Thoracic aorta (tissue), 2 donors: Measurements from ENCODE around the gene KCNE1. TPM values are rescaled to one million over a fixed set of nuclear protein-coding genes. Genes with fewer than 3 reads are reported as not detected.
A peak's percentile ranks its signal among the peaks of the same experiment; 100 is the strongest.

Experiments
- ATAC-seq: fragments of 150-250 bp; one replicate; pipeline ENCODE4 v1.8.0; 2017; ENCODE audit warnings: low read depth; ENCODE audit not compliant: insufficient number of reproducible peaks, low FRiP score
- DNase-seq: peaks from one replicate; pipeline ENCODE4 v3.0.0-alpha.2; 2020; ENCODE audit warnings: low spot score
- H3K27ac ChIP-seq, 2 donors: fragments of 200-600 bp; sonication (generic); 1 replicate in 1 of 2; 2 replicates in 1 of 2; pipeline ENCODE4 v1.5.1; 2016; ENCODE audit warnings: mild to moderate bottlenecking in 2 of 2, moderate library complexity in 2 of 2
- H3K27me3 ChIP-seq: fragments of 200-600 bp; sonication (generic); replicated peaks from 2 replicates; pipeline ENCODE4 v1.6.0; 2016; ENCODE audit warnings: mild to moderate bottlenecking; ENCODE audit not compliant: insufficient read depth
- H3K36me3 ChIP-seq: fragments of 200-600 bp; sonication (generic); one replicate; pipeline ENCODE4 v1.5.1; 2016
- H3K4me1 ChIP-seq, 2 donors: fragments of 200-600 bp; sonication (generic); 1 replicate in 1 of 2; 2 replicates in 1 of 2; pipeline versions ENCODE4 v1.5.1 to v1.6.0; 2016; ENCODE audit warnings: low read depth in 2 of 2, mild to moderate bottlenecking in 1 of 2; ENCODE audit not compliant: control insufficient read depth in 1 of 2
- H3K4me3 ChIP-seq: fragments of 200-600 bp; sonication (generic); 2 replicates; pipeline ENCODE4 v1.5.1; 2016; ENCODE audit warnings: mild to moderate bottlenecking
- H3K9me3 ChIP-seq: fragments of 200-600 bp; sonication (generic); 2 replicates; pipeline ENCODE4 v1.5.1; 2016
- CTCF ChIP-seq: fragments of 200-600 bp; sonication (generic); IDR thresholded peaks from one replicate; pipeline ENCODE4 v1.5.1; 2019; ENCODE audit warnings: antibody characterized with exemption
- total RNA-seq, 2 donors: library from RNA; depleted of rRNA; stranded (reverse); fragments of >200 nt; gene quantifications; one replicate each; pipeline versions ENCODE4 v1.1.0 to v1.2.3, GENCODE V29; 2016

KCNE1 gene
- total RNA-seq, 2 donors from 2014 or later = 10.8 TPM

GRCh38 chr21:34524646-34525601, 12.9 kb upstream of the KCNE1 start:
- Histone ChIP-seq H3K27me3 (no peaks in the 10 kb centered on the region), H3K9me3 (no peaks in the 10 kb centered on the region), H3K4me1 (peaks cover 22 to 70% of the 10 kb centered on the region in 2 donors), H3K4me3 (peak overlapping the region; percentile 70), H3K27ac (peak overlapping the region; percentile 92 to 96), H3K36me3 (peaks cover 10% of the 10 kb centered on the region)
- DNase-seq (no peak), ATAC-seq (peak; percentile 39)
- TF ChIP-seq CTCF = no peak

- no peak for TF ChIP-seq CTCF
- no peak for DNase-seq
- Histone ChIP-seq H3K4me1 (peaks cover 25 to 80% of the 10 kb centered on the region in 2 donors), H3K4me3 (no peak overlapping the region), H3K27ac (peak overlapping the region in 1 of 2 donors; percentile 41), H3K36me3 (peaks cover 10% of the 10 kb centered on the region), H3K9me3 (no peaks in the 10 kb centered on the region), H3K27me3 (no peaks in the 10 kb centered on the region)
- ATAC-seq = no peak
Observed at GRCh38 chr21:34523019-34523555, 11.1 kb upstream of the KCNE1 start.

GRCh38 chr21:34522284-34522683, 10.3 kb upstream of the KCNE1 start:
- Histone ChIP-seq H3K4me3 (no peak overlapping the region), H3K36me3 (peaks cover 14% of the 10 kb centered on the region), H3K4me1 (peaks cover 20 to 74% of the 10 kb centered on the region in 2 donors), H3K27me3 (no peaks in the 10 kb centered on the region), H3K9me3 (no peaks in the 10 kb centered on the region), H3K27ac (no peak overlapping the region)
- TF ChIP-seq CTCF = no peak
- no peak for DNase-seq
- no peak for ATAC-seq

- peaks cover 18 to 72% of the 10 kb centered on the region in 2 donors for H3K4me1 ChIP-seq
- peaks cover 16% of the 10 kb centered on the region for H3K36me3 ChIP-seq
- H3K9me3 ChIP-seq = no peaks in the 10 kb centered on the region
- peak overlapping the region in 1 of 2 donors; percentile 30 for H3K27ac ChIP-seq
- H3K4me3 ChIP-seq = no peak overlapping the region
- no peaks in the 10 kb centered on the region for H3K27me3 ChIP-seq
- DNase-seq (no peak), ATAC-seq (no peak)
- no peak for TF ChIP-seq CTCF
Observed at GRCh38 chr21:34521561-34521960, 9.6 kb upstream of the KCNE1 start.

- H3K36me3 ChIP-seq = peaks cover 18% of the 10 kb centered on the region
- DNase-seq (no peak), ATAC-seq (no peak)
- TF ChIP-seq CTCF = no peak
- no peaks in the 10 kb centered on the region for H3K27me3 ChIP-seq
- no peak overlapping the region for H3K4me3 ChIP-seq
- H3K27ac ChIP-seq = peak overlapping the region; percentile 30 to 33
- peaks cover 18 to 68% of the 10 kb centered on the region in 2 donors for H3K4me1 ChIP-seq
- H3K9me3 ChIP-seq = no peaks in the 10 kb centered on the region
Observed at GRCh38 chr21:34520764-34521508, 8.9 kb upstream of the KCNE1 start.
